SK-N-SH (cell line): ENCODE measurements around the gene PRKCD.

Source experiments
- CTCF ChIP-seq: fragments of 200-600 bp; sonication (generic); IDR thresholded peaks from 2 replicates; pipeline ENCODE4 v1.6.1; 2017; ENCODE audit warnings: antibody characterized with exemption, mild to moderate bottlenecking, moderate library complexity
- REST ChIP-seq: IDR thresholded peaks from 2 replicates; pipeline ENCODE4 v1.6.1; 2012; ENCODE audit warnings: mild to moderate bottlenecking, low read depth, low read length, moderate library complexity

- TF ChIP-seq REST: no peak
- TF ChIP-seq CTCF: no peak
These were observed 39.8 kb downstream of the PRKCD start for GRCh38 chr3:53200501-53201498.
